WTC11 (cell line): Measurements from ENCODE around the gene PXDC1. TPM values are rescaled to one million over a fixed set of nuclear protein-coding genes. Genes with fewer than 3 reads are reported as not detected.

Experiments
- ATAC-seq: fragments of 200-7000 bp; cut with Tn5 transposase; 2 replicates; pipeline ENCODE4 v1.10.0; 2021; ENCODE audit warnings: mild to moderate bottlenecking, moderate library complexity
- CTCF ChIA-PET: fragments of 300-600 bp; sonication (Branson Sonifier 250); formaldehyde crosslinking; loops from one replicate; lab custom pipeline; 2021; ENCODE audit warnings: antibody characterized with exemption; lab: Charles Lee
- POLR2A ChIA-PET: fragments of 350-600 bp; sonication (Branson Sonifier 250); formaldehyde crosslinking; loops from one replicate; lab custom pipeline; 2021; ENCODE audit warnings: antibody characterized with exemption; lab: Charles Lee
- DNase-seq: peaks from one replicate; pipeline ENCODE4 v3.0.0; 2021; ENCODE audit warnings: low spot score
- H3K27ac Mint-ChIP-seq: 2 replicates; pipeline ENCODE4 v1.8.0; 2021; ENCODE audit warnings: mixed read lengths
- H3K27me3 Mint-ChIP-seq: 2 replicates; pipeline ENCODE4 v1.8.0; 2021; ENCODE audit warnings: low read depth, mild to moderate bottlenecking, moderate library complexity, mixed read lengths
- H3K36me3 Mint-ChIP-seq: 2 replicates; pipeline ENCODE4 v1.8.0; 2021; ENCODE audit warnings: mixed read lengths
- H3K4me1 Mint-ChIP-seq: 2 replicates; pipeline ENCODE4 v1.8.0; 2022; ENCODE audit warnings: mixed read lengths
- H3K4me3 Mint-ChIP-seq: 2 replicates; pipeline ENCODE4 v1.8.0; 2021; ENCODE audit warnings: mild to moderate bottlenecking, moderate library complexity, mixed read lengths
- H3K9me3 Mint-ChIP-seq: 2 replicates; pipeline ENCODE4 v1.8.0; 2021; ENCODE audit warnings: mixed read lengths
- ARID4B ChIP-seq: sonication (generic); formaldehyde crosslinking; IDR thresholded peaks from 2 replicates; pipeline ENCODE4 v1.8.0; 2023; ENCODE audit warnings: missing genetic modification reagents, mild to moderate bottlenecking, borderline replicate concordance
- CDX4 ChIP-seq: fragments of 250-450 bp; sonication (Bioruptor Pico); IDR thresholded peaks from 2 replicates; pipeline ENCODE4 v1.9.0; 2021; ENCODE audit warnings: moderate library complexity, mild to moderate bottlenecking, inconsistent platforms, borderline replicate concordance
- CREM ChIP-seq: sonication (generic); formaldehyde crosslinking; IDR thresholded peaks from 2 replicates; pipeline ENCODE4 v1.8.1; 2022; ENCODE audit warnings: mild to moderate bottlenecking, missing genetic modification reagents, moderate library complexity
- CTCF ChIP-seq: fragments of 200-600 bp; IDR thresholded peaks from 2 replicates; pipeline ENCODE4 v1.8.0; 2022; ENCODE audit warnings: antibody characterized with exemption
- FOXJ3 ChIP-seq: sonication (generic); formaldehyde crosslinking; IDR thresholded peaks from 2 replicates; pipeline ENCODE4 v1.9.0; 2021; ENCODE audit warnings: missing genetic modification reagents, mild to moderate bottlenecking, borderline replicate concordance
- GABPB1 ChIP-seq: sonication (generic); formaldehyde crosslinking; IDR thresholded peaks from 2 replicates; pipeline ENCODE4 v1.8.1; 2023; ENCODE audit warnings: mild to moderate bottlenecking, missing genetic modification reagents
- GTF2I ChIP-seq: fragments of 250-450 bp; sonication (Bioruptor Pico); conservative IDR thresholded peaks from 2 replicates; pipeline ENCODE4 v1.4.0; 2021; ENCODE audit warnings: mild to moderate bottlenecking
- NFYB ChIP-seq: sonication (generic); formaldehyde crosslinking; conservative IDR thresholded peaks from 2 replicates; pipeline ENCODE4 v1.8.0; 2022; ENCODE audit warnings: low read depth, missing genetic modification reagents
- NR1H2 ChIP-seq: sonication (generic); formaldehyde crosslinking; IDR thresholded peaks from 2 replicates; pipeline ENCODE4 v1.9.0; 2021; ENCODE audit warnings: mild to moderate bottlenecking, moderate library complexity, missing genetic modification reagents
- PRDM15 ChIP-seq: sonication (generic); formaldehyde crosslinking; IDR thresholded peaks from 2 replicates; pipeline ENCODE4 v1.8.0; 2022; ENCODE audit warnings: missing genetic modification reagents
- SOX15 ChIP-seq: fragments of 250-450 bp; sonication (Bioruptor Pico); IDR thresholded peaks from 2 replicates; pipeline ENCODE4 v1.9.0; 2021; ENCODE audit warnings: mild to moderate bottlenecking
- ZNF232 ChIP-seq: sonication (generic); formaldehyde crosslinking; IDR thresholded peaks from 2 replicates; pipeline ENCODE4 v1.8.0; 2022; ENCODE audit warnings: mild to moderate bottlenecking, missing genetic modification reagents
- ZNF263 ChIP-seq: sonication (generic); formaldehyde crosslinking; IDR thresholded peaks from 2 replicates; pipeline ENCODE4 v1.8.1; 2022; ENCODE audit warnings: low read depth, mild to moderate bottlenecking, moderate library complexity, missing genetic modification reagents
- ZNF671 ChIP-seq: fragments of 250-450 bp; sonication (Bioruptor Pico); IDR thresholded peaks from 2 replicates; pipeline ENCODE4 v1.8.0; 2021; ENCODE audit warnings: mild to moderate bottlenecking
- total RNA-seq: library from RNA; stranded (reverse); gene quantifications from 3 replicates; pipeline ENCODE4 v1.2.3, GENCODE V29; 2021
- TF ChIP-seq, protein P1 (sequence below): sonication (generic); formaldehyde crosslinking; IDR thresholded peaks from 2 replicates; pipeline ENCODE4 v1.8.1; 2022; ENCODE audit warnings: mild to moderate bottlenecking, missing genetic modification reagents, moderate library complexity, borderline replicate concordance

Gene PXDC1
- total RNA-seq, 1 experiment from 2014 or later, result 3.3 TPM

GRCh38 chr6:3743541-3743940 lies 8.0 kb downstream of the PXDC1 start:
- TF ChIP-seq, protein P1, sequence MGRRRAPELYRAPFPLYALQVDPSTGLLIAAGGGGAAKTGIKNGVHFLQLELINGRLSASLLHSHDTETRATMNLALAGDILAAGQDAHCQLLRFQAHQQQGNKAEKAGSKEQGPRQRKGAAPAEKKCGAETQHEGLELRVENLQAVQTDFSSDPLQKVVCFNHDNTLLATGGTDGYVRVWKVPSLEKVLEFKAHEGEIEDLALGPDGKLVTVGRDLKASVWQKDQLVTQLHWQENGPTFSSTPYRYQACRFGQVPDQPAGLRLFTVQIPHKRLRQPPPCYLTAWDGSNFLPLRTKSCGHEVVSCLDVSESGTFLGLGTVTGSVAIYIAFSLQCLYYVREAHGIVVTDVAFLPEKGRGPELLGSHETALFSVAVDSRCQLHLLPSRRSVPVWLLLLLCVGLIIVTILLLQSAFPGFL (CRISPR knock-in tag), result no peak
- TF ChIP-seq ZNF263, result no peak
- TF ChIP-seq GTF2I (CRISPR knock-in tag), result no peak
- no peak for TF ChIP-seq PRDM15
- no peak for TF ChIP-seq ARID4B (CRISPR knock-in tag)
- no peak for TF ChIP-seq NFYB
- no peak for TF ChIP-seq ZNF671 (CRISPR knock-in tag)
- no peak for TF ChIP-seq NR1H2 (CRISPR knock-in tag)
- TF ChIP-seq SOX15 (CRISPR knock-in tag), result no peak
- no peak for TF ChIP-seq CREM (CRISPR knock-in tag)
- no peak for TF ChIP-seq FOXJ3 (CRISPR knock-in tag)
- peaks cover 46% of the 10 kb centered on the region for H3K4me1 Mint-ChIP-seq
- DNase-seq (no peak), ATAC-seq (no peak)
- no peaks in the 10 kb centered on the region for H3K9me3 Mint-ChIP-seq
- no peaks in the 10 kb centered on the region for H3K36me3 Mint-ChIP-seq
- H3K27ac Mint-ChIP-seq, result no peak overlapping the region
- ChIA-PET CTCF (interaction anchor here (1.0 to 5.0 kb wide), 6 partner anchors 12 to 412 kb away, joined by 3 to 60 read pairs (median 18); partner anchors contain the start of gene FAM50B), POLR2A (no interaction called here)
- H3K4me3 Mint-ChIP-seq, result no peak overlapping the region
- peaks cover 14% of the 10 kb centered on the region for H3K27me3 Mint-ChIP-seq

DNA sequence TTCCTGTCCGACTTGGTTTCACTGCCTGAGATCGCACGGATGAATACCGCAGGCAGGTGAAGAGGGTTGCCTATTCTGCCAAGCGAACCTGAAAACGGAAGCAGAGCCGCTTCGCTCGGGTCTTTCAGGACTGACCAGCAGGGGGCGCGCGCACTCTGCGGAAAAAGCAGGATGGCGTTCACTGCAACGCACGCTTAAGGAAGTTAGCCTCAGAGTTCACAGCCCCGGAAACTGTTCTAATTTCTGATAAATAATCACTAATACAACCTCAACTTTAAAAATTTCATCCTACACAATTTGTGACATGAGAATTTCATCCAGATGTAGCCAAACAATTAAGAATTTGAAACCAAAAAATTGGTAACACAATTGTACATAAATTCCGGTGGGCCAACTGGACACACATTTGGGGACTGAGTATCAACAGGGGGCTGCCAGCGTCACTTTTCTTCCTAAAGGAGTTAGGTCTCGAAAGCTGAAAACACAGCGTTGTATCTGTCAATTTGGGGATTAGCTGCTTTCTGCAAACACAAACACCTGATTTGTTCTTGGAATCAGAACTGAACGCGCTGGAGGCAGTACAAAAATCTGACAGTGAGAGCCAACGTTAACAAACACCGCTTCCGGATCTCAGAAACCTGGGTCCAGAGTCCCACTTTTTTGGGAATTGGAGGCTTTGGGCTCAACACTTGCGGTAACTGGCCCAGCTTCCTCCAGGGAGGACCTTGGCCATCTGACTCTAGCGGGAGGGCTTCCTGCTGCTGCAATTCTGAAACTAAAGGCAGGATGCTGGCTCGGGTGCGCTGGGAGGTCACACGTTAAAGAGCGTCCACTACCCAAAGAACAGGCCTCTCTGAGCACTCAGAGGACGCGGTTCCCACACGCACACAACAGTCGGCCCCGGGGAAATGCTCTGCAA lies 8.8 kb downstream of the PXDC1 start:
- Mint-ChIP-seq H3K27me3 (peaks cover 11% of the 10 kb centered on the region), H3K36me3 (no peaks in the 10 kb centered on the region), H3K4me3 (no peak overlapping the region; the same call in 1 of the 2 replicates), H3K9me3 (no peaks in the 10 kb centered on the region), H3K4me1 (peaks cover 41% of the 10 kb centered on the region), H3K27ac (no peak overlapping the region)
- TF ChIP-seq GABPB1 (peak; percentile 33; the same call in 1 of the 2 replicates), CDX4 (CRISPR knock-in tag) (no peak), CTCF (peak; percentile 95), ZNF232 (CRISPR knock-in tag) (0 out of 2 replicates have a peak, but pooled peaks have one; percentile 32)
- POLR2A ChIA-PET, result no interaction called here
- DNase-seq (peak; percentile 93), ATAC-seq (peak; percentile 74)
- CTCF ChIA-PET, result interaction anchor here (0.8 to 5.0 kb wide), 10 partner anchors 13 to 463 kb away, joined by 3 to 60 read pairs (median 6); partner anchors contain the start of gene FAM50B
